HG02970 (cell line): Measurements from ENCODE around the gene ZCCHC3.
"Not testable (repeated sequence)": the region's sequence is repeated elsewhere in the genome, so short reads cannot be mapped to it uniquely, and the experiment has no call there.

ENCODE experiments used
- ATAC-seq: cut with Tn5 transposase; IDR thresholded peaks from one replicate; pipeline ENCODE4 v1.9.1; 2021; ENCODE audit warnings: mild to moderate bottlenecking, moderate library complexity, moderate number of reproducible peaks; ENCODE audit not compliant: unreplicated experiment, low FRiP score

Gene ZCCHC3

GRCh38 chr20:334578-334977, 37.2 kb downstream of the ZCCHC3 start:
- ATAC-seq = no peak

GRCh38 chr20:336040-336439, 38.7 kb downstream of the ZCCHC3 start:
- not testable (repeated sequence) for ATAC-seq

- no peak for ATAC-seq
Measured at GRCh38 chr20:341682-342081, 44.3 kb downstream of the ZCCHC3 start.

- no peak for ATAC-seq
Measured at GRCh38 chr20:343107-343506, 45.7 kb downstream of the ZCCHC3 start.

- no peak for ATAC-seq
Measured at GRCh38 chr20:346033-346639, 48.8 kb downstream of the ZCCHC3 start.

- no peak for ATAC-seq
Measured at GRCh38 chr20:346640-347316, 49.4 kb downstream of the ZCCHC3 start, which contains the start of gene NRSN2. Gene NRSN2, plus strand, starts transcription at chr20:347111. Its CDS starts 2,533 bp downstream, at chr20:349644.

GRCh38 chr20:347317-347639, 49.9 kb downstream of the ZCCHC3 start:
- ATAC-seq = no peak

GRCh38 chr20:347640-348484, 50.5 kb downstream of the ZCCHC3 start:
- ATAC-seq = peak; percentile 74

GRCh38 chr20:348972-349841, 51.8 kb downstream of the ZCCHC3 start:
- no peak for ATAC-seq
